OCI-LY7 (cell line): Measurements from ENCODE around the gene MAP2K7. TPM values are rescaled to one million over a fixed set of nuclear protein-coding genes. Genes with fewer than 3 reads are reported as not detected.

Experiments
- BruUV-seq: library from RNA; stranded (reverse); fragments of 400-500 nt; replicated peaks from 2 replicates; lab custom pipeline; 2021; lab: Mats Ljungman, UMichigan
- CTCF ChIA-PET: fragments of 300-600 bp; sonication (Branson Sonifier 250); formaldehyde crosslinking; loops from one replicate; lab custom pipeline; 2022; ENCODE audit warnings: antibody characterized with exemption; ENCODE audit not compliant: unreplicated experiment; lab: Charles Lee
- POLR2A ChIA-PET: fragments of 300-600 bp; sonication (Branson Sonifier 250); formaldehyde crosslinking; loops from one replicate; lab custom pipeline; 2022; ENCODE audit warnings: antibody characterized with exemption; lab: Charles Lee
- DNase-seq: peaks from one replicate; pipeline ENCODE4 v3.0.0-alpha.2; 2015; ENCODE audit warnings: low spot score
- H2AFZ ChIP-seq: fragments of 200-600 bp; sonication (generic), shearing (Covaris generic); 2 replicates; pipeline ENCODE4 v1.6.1; 2014; ENCODE audit warnings: mild to moderate bottlenecking, antibody characterized with exemption, low read length, moderate library complexity
- H3K27ac ChIP-seq: fragments of 200-600 bp; sonication (generic); 2 replicates; pipeline ENCODE4 v1.5.1; 2014; ENCODE audit warnings: mixed run types, low read depth, mild to moderate bottlenecking, moderate library complexity, low read length, inconsistent platforms; ENCODE audit not compliant: poor library complexity, severe bottlenecking
- H3K36me3 ChIP-seq: fragments of 200-600 bp; sonication (generic); 2 replicates; pipeline ENCODE4 v1.6.1; 2014; ENCODE audit warnings: mild to moderate bottlenecking, antibody characterized with exemption, low read length, moderate library complexity, mixed read lengths; ENCODE audit not compliant: insufficient read depth
- H3K4me1 ChIP-seq: fragments of 200-600 bp; sonication (generic); 2 replicates; pipeline ENCODE4 v1.5.1; 2014; ENCODE audit warnings: mild to moderate bottlenecking, low read length; ENCODE audit not compliant: insufficient read depth, poor library complexity, severe bottlenecking
- H3K4me2 ChIP-seq: fragments of 200-600 bp; sonication (generic); 2 replicates; pipeline ENCODE4 v1.6.1; 2014; ENCODE audit warnings: mild to moderate bottlenecking, low read length
- H3K4me3 ChIP-seq: fragments of 200-600 bp; sonication (generic); 2 replicates; pipeline ENCODE4 v1.5.1; 2014; ENCODE audit warnings: mild to moderate bottlenecking, low read depth, low read length; ENCODE audit not compliant: poor library complexity, severe bottlenecking
- H3K79me2 ChIP-seq: fragments of 200-600 bp; sonication (generic); 2 replicates; pipeline ENCODE4 v1.6.1; 2016; ENCODE audit warnings: low read depth, mild to moderate bottlenecking, low read length, moderate library complexity, mixed read lengths; ENCODE audit not compliant: insufficient read depth
- H3K9me2 ChIP-seq: fragments of 200-600 bp; sonication (generic); 2 replicates; pipeline ENCODE4 v1.6.1; 2016; ENCODE audit warnings: mild to moderate bottlenecking, low read length, mixed read lengths; ENCODE audit not compliant: insufficient read depth
- H3K9me3 ChIP-seq: fragments of 200-600 bp; sonication (generic); 2 replicates; pipeline ENCODE4 v1.6.1; 2014; ENCODE audit warnings: mild to moderate bottlenecking, mixed run types, low read length, mixed read lengths
- H4K20me1 ChIP-seq: fragments of 200-600 bp; sonication (generic); 2 replicates; pipeline ENCODE4 v1.6.1; 2014; ENCODE audit warnings: mild to moderate bottlenecking, antibody characterized with exemption, low read length, moderate library complexity, mixed read lengths; ENCODE audit not compliant: insufficient read depth
- EZH2phosphoT487 ChIP-seq: fragments of 200-600 bp; sonication (generic); IDR thresholded peaks from 2 replicates; pipeline ENCODE4 v1.6.1; 2018; ENCODE audit warnings: low read depth, borderline replicate concordance, mild to moderate bottlenecking, mixed run types, antibody characterized with exemption, low read length, moderate library complexity, mixed read lengths
- intact Hi-C: fragments of 100-400 bp; cut with micrococcal nuclease; formaldehyde crosslinking; loops from one replicate; pipeline ENCODE4 v1.10.0; 2022; ENCODE audit not compliant: unreplicated experiment
- total RNA-seq, 2 experiments: library from RNA; depleted of rRNA in 1 of 2; stranded (reverse); fragments of >200 nt in 1 of 2; shearing (Covaris generic) in 1 of 2; gene quantifications; 2 replicates each; pipeline ENCODE4 v1.2.3, GENCODE V29; 2014 to 2022
- TF ChIP-seq, protein P1 (sequence below): fragments of 200-600 bp; sonication (generic); conservative IDR thresholded peaks from 2 replicates; pipeline ENCODE4 v1.5.1; 2014; ENCODE audit warnings: mild to moderate bottlenecking, antibody characterized with exemption, low read length, moderate library complexity, mixed read lengths

The MAP2K7 gene
- total RNA-seq, 2 experiments from 2014 or later, result 23.2 to 44.5 TPM

GRCh38 chr19:7909471-7910067 is 5.9 kb downstream of the MAP2K7 start:
- peaks cover 46% of the 10 kb centered on the region for H3K36me3 ChIP-seq
- peaks cover 10% of the 10 kb centered on the region for H3K4me1 ChIP-seq
- 0 out of 2 replicates have a peak, but pooled peaks cover 6% of the 10 kb centered on the region for H4K20me1 ChIP-seq
- H3K27ac ChIP-seq, result no peak overlapping the region
- no peak overlapping the region for H3K4me2 ChIP-seq
- H3K9me3 ChIP-seq, result no peaks in the 10 kb centered on the region
- DNase-seq, result no peak
- POLR2A ChIA-PET, result no interaction called here
- TF ChIP-seq, protein P1, sequence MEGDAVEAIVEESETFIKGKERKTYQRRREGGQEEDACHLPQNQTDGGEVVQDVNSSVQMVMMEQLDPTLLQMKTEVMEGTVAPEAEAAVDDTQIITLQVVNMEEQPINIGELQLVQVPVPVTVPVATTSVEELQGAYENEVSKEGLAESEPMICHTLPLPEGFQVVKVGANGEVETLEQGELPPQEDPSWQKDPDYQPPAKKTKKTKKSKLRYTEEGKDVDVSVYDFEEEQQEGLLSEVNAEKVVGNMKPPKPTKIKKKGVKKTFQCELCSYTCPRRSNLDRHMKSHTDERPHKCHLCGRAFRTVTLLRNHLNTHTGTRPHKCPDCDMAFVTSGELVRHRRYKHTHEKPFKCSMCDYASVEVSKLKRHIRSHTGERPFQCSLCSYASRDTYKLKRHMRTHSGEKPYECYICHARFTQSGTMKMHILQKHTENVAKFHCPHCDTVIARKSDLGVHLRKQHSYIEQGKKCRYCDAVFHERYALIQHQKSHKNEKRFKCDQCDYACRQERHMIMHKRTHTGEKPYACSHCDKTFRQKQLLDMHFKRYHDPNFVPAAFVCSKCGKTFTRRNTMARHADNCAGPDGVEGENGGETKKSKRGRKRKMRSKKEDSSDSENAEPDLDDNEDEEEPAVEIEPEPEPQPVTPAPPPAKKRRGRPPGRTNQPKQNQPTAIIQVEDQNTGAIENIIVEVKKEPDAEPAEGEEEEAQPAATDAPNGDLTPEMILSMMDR, result no peak
- no peak for TF ChIP-seq EZH2phosphoT487
- CTCF ChIA-PET, result no interaction called here
- H3K9me2 ChIP-seq, result no peaks in the 10 kb centered on the region
- no TSS peak for BruUV-seq
- H2AFZ ChIP-seq, result no peak overlapping the region
- H3K79me2 ChIP-seq, result peaks cover 18% of the 10 kb centered on the region
- no peak overlapping the region for H3K4me3 ChIP-seq
- intact Hi-C loops, result no loop called here

GRCh38 chr19:7910321-7911161 is 6.9 kb downstream of the MAP2K7 start:
- Histone ChIP-seq H3K9me3 (no peaks in the 10 kb centered on the region), H3K9me2 (no peaks in the 10 kb centered on the region), H3K36me3 (peaks cover 46% of the 10 kb centered on the region), H3K4me3 (no peak overlapping the region), H3K4me1 (peaks cover under 1% of the 10 kb centered on the region), H2AFZ (no peak overlapping the region), H4K20me1 (no peaks in the 10 kb centered on the region), H3K27ac (no peak overlapping the region), H3K79me2 (peaks cover 8% of the 10 kb centered on the region), H3K4me2 (no peak overlapping the region)
- POLR2A ChIA-PET, result no interaction called here
- no peak for TF ChIP-seq EZH2phosphoT487
- TF ChIP-seq, protein P1, result no peak
- DNase-seq, result no peak
- CTCF ChIA-PET, result interaction anchor here (0.7 to 1.1 kb wide), 2 partner anchors 9 to 10 kb away, joined by 3 to 4 read pairs; partner anchors contain the start of gene SNAPC2
- no TSS peak for BruUV-seq
- intact Hi-C loops, result no loop called here
